Tongue (tissue), 2 donors: Measurements from ENCODE around the gene PCSK6. TPM values are rescaled to one million over a fixed set of nuclear protein-coding genes. Genes with fewer than 3 reads are reported as not detected.
A peak's percentile ranks its signal among the peaks of the same experiment; 100 is the strongest.
"Not testable (repeated sequence)": the region's sequence is repeated elsewhere in the genome, so short reads cannot be mapped to it uniquely, and the experiment has no call there.

Source experiments
- DNase-seq: peaks from one replicate; pipeline ENCODE4 v3.0.0-alpha.2; 2015
- total RNA-seq: library from RNA; depleted of rRNA; stranded (reverse); fragments of >200 nt; gene quantifications from one replicate; pipeline ENCODE4 v1.2.3, GENCODE V29; 2014

PCSK6 gene
- total RNA-seq, 1 donor from 2014 or later, result 10.6 TPM

DNA sequence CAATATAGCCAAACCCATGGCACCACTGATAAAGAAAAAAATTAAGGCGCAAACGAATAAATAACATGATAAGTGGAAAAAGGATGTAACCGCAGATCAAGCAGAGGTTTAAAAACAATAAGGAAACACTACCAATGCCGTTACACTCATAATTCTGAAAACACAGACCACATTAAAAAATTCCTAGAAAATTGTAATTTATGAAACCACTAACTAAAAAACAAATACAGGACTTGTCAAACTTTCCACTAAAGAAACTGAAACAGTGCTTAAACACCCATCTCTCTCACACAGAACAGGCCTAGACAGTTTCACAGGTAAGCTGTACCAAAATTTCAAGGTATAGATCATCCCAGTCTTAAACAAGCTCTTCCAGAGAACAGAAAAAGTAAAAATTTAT, 28.4 kb downstream of the PCSK6 start:
- no peak for DNase-seq

DNA sequence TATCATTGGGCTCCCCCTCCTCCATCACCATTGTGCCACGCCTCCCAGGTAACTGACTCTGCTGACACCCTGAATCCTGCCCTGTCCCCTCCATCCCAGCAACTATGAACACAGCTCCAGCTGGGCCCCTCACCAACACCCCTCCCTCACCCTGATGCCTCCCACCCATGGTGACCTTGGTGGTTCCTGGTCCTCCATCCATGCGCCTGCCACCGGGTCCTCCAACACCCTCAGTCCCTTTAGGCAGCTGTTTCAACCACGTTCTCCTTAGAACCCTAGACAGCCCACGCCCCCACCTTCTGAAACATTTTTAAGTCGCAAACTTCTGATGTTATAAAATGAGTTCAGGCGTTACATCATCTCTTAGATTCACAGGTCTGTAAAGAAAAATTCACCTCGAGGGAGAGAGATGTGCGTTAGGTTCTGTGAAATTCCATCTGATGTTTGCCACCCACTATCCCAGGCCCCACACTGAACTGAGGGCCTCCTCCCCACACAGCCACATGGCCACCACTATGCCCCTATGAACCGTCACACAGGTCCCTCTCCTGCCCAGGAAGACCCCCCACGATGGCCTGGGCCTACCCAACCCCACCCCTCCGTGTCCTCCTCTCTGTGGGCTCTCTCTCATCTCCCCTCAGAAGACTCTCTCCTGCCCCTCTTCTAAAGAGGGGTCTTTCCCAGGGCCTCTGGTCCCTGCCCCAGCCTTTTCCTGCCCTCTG, 29.8 kb downstream of the PCSK6 start:
- no peak for DNase-seq

DNA sequence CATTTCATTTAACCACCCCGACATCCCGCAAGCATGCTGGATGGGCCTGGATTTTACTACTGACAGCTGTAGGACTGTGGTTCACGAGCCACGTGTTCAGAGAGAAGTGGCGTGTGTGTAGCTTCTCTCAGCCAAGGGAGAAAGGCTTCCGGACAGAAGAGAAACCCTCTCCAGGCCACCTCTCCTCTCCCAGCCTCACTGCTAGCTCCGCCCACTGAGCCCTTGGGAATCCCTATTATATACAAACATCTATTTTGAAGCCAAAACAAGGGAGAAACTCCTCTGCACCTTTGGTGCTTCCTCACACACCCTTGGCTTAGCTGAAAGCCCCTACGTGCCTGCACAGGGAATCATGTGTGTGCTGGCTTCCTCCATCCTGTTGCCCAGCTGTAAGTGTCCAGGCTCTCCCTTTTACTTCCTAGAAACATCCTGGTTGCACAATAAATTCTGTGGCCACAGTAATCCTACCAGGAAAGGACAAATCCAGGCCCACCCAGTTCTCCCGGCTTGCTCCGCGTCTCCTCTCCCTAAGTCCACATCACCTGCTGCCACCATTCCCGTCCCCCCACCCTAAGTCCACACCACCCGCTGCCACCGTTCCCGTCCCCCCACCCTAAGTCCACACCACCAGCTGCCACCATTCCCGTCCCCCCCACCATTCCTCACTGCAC, 30.5 kb downstream of the PCSK6 start:
- peak; percentile 38 for DNase-seq

DNA sequence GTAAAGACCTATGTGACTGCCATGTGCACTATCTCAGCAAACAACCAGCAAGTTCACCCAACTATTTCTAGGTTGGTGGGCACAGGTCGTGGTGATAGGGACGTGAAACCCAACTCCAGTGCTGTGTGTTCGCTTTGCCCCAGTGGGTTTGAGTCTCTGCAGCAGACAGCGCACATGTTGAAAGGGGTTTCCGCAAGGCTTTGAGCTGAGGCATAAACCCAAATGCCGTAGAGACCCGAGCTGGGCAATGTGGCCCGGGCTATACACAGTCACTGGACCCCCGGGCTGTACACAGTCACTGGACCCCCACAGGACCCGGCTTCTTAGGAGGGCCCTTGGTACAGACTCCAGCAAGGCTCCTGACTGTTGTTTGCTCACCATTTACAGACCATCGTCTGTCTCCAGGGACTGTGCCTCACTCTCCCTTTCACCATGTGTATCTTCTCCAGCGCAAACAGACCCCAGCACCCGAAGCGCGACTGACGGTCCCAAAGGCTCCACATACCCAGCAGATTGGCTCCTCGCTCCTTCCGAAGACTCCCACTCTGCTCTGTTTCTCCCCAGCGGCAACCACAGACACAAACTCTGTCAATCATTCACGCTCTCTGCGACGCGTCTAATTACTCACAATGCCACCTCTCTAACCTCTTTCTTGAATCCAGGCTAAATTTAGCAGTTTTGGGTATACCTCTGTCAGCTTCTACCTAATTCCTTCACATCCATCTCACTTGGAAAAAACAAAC, 31.2 kb downstream of the PCSK6 start:
- no peak for DNase-seq

DNA sequence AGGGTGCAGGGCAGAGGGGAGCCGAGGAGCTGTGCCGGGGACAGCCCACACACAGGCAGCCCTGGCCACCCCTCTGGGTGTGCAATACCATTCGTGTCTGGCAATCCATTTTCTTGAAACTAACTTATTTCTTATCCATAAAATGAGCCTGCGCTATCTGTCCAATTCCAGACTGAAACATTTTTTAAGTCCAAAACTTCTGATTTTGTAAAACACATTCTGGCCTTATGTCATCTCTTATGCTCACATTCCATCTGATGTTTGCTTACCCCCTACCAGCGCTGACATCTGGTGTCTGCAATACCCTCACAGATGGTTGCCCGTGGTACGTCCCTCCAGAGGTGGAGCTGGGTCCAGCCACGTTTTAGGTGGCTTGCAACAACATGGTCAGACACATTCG, 31.8 kb downstream of the PCSK6 start:
- DNase-seq, result no peak

DNA sequence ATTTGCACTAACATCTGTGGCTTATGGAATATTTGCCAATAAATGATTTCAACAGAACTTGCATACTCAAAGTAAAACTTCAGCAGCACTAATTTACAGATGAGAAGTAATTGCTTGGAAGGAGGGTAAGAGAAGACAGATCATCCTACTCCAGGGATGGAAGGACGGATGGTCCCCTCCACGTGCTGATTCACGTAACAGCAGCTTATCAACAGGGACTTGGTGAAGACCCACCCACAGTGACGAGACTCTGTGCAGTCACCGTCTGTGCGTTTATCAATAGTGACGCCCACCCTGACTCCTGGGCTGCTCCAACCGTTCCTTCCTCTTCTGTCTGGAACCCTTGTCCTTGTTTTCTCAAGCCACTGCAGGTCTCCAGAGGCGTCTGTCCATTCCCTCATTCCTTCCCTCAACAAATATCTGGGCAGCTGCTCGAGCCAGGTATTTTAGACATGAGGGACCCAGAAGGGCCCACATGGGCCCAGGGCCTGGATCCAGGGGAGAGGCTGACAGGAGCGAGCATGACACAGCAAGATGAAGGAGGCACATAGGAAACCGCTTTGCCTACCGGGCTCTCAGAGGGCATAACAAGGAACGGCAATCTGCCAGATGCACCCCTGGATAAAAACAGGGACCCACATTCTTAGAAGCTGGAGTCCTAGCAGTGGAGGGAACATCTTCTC, 33.3 kb downstream of the PCSK6 start:
- no peak for DNase-seq

DNA sequence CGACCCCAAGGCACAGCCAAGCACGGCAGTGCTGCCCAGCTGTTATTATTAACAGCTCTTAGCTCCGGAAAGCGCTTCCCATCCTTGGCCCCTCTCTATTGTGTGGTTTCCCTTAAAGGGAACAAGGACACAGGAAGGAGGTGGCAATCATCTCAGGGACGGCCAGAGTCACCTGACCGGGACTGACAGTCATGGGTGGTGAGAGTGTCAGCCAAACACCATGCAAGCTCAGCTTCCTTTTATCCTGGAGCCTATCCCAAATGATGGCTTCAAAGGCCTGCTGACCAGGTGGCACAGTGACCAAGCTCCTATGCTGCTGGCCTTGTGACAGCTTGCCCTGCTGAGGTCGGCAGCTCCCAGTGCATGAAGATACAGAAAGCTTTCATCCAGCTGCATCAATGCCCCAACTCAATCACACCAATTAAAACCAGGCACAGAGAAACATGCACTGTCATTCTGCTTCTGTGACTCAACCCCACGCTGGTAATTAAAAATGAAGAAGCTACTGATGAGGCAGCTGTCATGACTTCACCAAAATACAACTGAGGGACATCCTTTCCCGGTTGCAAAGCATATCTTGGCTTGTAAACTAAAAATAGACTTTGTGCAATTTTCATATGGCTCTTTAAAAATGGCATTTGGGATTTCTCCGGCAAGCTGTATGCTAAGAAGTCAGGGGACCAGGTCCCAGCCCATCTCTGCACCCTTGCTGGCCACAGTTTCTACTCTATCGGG, 34.0 kb downstream of the PCSK6 start:
- no peak for DNase-seq

DNA sequence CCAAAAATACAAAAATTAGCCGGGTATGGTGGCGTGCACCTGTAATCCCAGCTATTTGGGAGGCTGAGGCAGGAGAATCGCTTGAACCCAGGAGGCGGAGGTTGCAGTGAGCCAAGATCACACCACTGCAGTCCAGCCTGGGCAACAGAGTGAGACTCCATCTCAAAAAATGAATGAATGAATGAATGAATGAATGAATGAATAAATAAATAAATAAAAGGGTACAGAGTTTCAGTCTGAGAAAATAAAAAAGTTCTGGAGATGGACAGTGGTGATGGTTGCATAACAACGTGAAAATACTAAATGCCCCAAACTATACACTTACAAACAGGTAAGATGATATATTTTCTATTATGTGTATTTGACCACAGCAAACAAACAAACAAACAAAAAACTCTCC, 34.7 kb downstream of the PCSK6 start:
- DNase-seq, result not testable (repeated sequence)

DNA sequence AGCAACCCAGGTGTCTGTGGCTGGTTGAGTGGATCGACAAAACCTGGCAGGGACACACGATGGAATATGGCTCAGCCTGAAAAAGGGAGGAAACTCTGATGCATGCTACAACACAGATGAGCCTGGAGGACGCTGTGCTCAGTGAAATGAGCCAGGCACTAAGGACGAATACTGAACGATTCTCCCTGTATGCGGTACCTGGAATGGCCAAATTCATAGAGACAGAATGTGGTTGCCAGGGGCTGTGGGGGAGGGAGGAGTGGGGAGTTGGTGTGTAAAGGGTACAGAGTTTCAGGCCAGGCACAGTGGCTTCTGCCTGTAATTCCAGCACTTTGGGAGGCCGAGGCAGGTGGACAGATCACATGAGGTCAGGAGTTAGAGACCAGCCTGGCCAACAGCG, 35.1 kb downstream of the PCSK6 start:
- no peak for DNase-seq

DNA sequence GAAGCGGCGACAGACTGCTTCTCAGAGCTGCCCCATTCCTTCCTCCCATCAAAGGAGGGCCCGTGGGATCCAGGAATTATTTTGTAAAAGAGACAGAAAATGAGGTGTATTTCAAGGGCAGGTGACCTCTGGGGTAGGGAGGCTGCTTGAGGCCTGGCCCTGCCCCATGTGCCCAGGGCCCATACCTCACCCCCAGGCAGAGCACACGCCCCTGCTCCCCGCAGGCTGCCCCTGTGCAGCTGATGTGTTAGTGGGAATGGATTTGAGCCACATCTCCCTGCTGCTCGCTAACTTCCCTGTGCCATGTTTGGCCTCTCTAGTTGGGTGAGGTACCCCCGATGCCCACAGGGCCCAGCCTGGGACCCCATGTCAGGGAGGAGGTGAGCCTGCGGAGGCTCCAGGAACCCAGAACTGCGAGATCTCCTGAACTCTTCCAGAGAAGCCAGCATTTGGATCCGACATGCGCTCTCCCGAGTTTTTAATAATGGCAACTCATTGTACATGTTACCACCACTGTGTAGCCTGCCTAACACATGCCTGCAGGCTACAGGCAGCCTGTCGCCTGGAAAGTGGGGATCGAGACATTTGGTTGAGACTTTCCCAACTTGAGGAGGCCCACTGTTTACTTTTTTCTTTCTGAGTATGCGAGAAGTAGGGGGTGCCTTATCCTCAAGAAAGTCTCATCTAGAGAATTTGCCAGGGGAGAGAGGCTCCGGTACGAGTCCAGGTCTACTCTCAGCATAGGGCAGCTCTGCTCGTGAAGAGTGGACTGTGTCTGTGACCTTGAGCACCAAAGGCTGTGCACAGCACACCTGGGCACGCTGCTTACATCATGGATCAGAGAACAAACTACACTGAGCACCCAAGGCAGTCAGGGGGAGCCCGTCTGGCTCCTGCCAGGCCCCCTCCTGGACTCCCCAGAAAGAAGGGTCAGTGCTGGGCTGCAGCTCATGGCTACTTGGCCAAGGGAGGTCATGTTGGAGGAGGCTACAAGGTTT, 36.1 kb downstream of the PCSK6 start:
- no peak for DNase-seq

DNA sequence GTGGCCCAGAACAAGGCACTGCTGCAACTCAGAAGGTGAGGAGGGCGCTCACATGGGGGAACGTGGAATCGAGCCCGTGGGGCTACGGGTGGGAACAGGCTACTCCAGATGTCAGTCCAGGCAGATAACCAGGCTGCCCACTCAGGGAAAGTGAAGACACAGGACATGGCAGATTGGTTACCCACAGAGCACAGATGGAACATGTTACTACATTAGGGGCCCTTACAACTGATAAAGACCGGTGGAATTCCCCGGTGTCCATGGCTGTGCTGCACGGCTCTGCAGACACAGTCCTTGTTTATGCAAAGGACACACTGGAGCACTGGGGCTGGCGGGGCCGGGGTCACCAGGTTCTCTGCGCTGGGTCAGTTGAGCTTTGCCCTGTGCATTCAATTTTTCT, 36.9 kb downstream of the PCSK6 start:
- DNase-seq, result no peak

DNA sequence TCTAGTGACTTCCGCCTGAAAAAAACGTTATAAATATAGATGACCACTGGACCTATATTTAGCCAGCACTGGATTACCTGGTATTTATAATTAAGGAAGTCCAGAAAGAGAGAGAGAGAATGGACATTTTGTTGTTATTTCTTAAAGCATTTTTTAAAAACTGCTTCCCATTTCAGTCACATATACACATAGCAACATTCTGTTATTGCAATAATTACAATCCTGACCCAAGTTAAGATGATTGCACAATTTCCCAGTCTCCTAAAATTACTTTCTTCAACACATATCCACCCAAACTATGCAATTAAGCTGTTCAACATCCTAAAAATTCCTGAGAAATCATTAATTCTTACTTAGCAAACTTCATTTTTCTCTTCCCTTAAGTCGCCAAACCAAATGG, 37.7 kb downstream of the PCSK6 start:
- no peak for DNase-seq

DNA sequence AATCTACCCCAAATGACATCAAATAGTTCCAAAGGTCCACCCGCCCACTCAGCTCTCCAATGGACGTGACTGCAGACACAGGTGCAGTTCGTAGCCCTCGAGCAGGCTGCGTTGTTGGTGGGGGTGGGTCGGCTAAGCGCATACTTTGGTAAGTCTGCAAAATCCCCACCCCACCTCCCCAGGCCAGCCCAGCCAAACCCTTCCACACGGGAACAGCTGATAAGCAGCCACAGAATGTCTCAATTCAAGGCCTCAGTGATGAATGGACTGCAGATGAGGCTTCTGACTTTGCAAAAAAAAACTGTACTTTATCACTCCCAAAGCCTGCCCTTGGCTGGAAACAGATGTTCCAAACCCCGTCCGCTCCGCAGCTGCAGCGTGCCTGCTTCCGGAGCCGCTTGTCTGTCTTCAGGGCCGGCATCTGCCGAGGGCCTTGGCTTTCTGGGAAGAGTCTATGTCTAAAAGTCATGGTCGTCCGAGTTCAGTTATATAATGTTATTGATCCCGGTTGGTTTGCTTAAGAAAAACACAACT, 38.2 kb downstream of the PCSK6 start:
- peak; percentile 92 for DNase-seq

DNA sequence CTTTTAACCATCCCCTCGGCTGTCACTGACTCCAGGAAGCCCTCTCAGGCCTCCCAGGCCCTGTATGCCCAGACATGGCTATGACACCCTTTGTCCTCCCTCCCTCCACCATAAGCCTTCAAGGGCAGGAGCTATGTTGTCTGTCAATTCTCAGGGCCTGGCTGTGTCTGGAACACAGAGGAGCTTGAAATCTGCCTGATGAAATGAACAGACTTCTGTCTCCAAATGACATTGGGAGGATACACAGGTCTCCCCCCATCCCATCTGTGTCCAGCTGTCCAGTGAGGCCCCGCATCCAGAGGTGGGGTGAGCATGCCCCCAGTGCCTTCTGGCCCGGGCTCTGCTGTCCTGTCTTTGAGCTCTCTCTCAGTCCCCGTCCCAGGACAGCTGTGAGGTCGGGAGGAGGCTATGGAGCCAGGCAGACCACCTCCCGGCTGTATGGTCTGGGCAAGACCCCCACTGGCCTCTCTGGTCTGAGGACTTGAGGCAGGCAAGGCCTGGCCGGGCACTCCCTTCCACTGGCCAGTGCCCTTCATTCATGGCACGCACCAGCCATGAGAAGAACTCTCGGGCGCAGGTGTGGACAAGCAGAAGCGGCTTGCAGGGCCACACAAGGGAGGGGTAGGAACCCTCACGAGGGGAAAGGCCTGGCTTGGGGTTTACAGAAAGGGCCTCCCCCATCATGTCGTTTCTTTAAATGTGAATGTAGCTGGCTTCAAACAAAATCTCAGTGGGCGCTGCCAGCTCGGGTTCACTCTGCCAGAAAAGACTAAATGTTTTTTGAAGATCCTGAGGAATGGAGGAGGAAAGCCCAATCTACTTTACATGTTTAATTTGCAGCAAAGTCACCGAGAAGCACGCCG, 38.9 kb downstream of the PCSK6 start:
- no peak for DNase-seq

DNA sequence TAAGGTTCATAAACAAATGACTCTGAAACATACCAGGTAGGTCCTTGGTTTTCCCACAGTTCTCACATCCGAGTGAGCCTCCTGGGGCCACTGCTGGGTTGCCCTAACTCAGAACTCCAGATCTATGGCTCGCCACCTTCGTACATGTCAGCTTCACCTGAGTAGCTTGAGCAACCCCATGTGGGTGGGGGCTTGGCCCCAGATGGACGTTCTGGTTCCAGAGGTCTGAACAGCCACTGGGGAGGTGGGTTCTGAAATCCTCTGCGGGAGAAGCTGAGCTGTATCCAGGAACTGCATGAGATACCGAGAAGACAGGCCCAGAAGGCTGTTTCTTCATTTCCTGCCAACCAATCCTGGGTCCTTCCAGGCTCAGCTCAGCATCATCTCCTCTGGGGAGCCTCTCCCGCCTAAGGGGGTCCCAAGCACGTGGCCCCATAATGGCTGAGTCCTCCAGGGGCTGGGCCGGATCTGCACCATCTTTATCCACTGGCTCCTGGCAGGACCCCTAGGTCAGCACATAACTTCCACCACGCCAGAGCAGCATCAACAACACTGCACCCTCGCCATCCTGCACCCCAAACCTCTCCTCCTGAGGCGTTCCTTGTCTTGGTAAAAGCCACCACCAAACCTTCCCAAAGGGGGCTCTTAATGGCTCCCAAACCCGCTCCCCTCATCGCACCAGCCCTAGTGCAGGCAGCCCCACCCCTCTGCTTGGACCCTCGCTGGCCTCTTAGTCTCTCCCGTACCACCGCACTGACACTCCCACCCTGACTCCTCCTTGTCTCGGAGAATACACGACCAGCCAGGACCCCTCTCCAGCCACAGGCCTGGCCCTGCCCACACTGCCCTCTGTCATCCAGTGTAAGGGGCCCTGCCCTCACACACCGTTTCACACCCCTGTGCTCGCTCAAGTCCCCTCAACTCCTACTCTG, 39.8 kb downstream of the PCSK6 start:
- no peak for DNase-seq

DNA sequence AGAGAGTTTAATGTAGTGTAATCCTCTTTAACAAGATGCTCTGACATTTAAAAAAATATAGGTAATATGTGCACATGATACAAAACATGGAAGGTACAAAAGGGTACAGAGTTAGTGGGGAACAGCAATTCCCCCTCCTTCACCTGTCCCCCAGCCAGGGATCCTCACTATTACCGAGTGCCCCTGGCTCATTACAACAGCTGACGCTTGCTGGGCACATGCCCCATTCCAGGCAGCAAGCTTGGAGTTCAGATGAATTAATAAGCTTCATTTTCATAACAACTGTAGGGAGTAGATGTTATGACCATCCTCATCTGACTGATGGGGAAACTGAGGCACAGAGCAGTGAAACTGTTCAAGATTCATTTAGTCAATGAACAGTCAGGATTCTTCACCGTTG, 41.2 kb downstream of the PCSK6 start:
- DNase-seq, result no peak

DNA sequence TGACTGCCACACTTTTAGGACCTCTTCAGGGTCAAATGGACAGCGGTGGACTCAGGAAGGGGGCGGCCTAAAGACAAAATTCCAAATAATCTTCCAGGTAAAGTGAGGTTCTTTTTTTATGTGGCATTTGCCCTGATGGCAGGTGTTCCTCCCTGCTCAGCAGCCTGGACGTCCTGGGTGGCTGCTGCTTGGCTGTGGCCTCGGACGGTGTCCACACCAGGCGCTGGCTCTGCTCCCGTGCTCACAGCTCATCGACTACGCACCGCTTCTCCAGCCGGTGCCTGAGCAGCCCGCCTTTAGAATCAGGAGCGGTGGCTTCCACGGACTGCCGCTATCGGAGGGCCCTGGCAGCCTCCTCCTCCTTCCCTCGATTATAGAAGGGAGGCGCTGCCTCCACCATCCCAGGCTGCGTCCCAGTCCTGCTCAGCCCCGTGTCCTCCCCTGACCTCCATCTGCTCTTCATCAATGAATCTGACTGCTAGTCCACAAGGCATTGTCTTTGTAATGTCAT, 41.9 kb downstream of the PCSK6 start:
- no peak for DNase-seq

DNA sequence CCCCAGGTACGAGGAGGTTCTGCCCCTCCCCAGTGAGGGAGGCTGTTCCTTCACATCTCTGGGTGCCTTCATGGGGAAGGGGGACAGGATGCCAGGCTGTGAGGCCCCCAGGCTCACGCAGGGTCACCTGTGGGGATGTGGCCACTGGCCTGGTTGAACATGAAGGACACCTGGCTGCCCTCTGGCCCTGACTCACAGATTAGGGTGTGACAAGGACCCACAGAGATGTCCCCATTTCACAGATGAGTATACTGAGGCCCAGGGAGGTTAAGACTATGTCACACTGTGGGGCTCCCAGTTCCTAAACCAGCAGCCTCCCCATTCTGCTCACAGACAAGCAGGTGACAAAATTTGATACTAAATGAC, 42.4 kb downstream of the PCSK6 start:
- no peak for DNase-seq
